GM21390 (cell line): ENCODE measurements around the gene MEG3.

Experiments used
- ATAC-seq: cut with Tn5 transposase; IDR thresholded peaks from one replicate; pipeline ENCODE4 v1.9.1; 2021; ENCODE audit not compliant: unreplicated experiment

Gene MEG3

GRCh38 chr14:100862277-100862676 lies 36.4 kb downstream of the MEG3 start:
- ATAC-seq: no peak

DNA sequence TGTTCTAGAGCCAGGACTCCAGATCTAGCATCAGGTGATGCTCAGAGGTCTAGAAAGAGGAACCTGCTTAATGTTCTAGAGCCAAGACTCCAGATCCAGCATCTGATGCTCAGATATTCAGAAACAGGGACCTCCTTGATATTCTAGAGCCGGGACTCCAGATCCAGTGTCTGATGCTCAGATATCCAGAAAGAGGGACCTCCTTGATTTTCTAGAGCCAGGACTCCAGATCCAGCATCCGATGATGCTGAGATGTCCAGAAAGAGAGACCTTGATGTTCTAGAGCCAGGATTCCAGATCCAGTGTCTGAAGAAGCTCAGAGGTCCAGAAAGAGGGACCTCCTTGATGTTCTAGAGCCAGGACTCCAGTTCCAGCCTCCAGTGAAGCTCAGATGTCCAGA lies 36.9 kb downstream of the MEG3 start:
- no peak for ATAC-seq

DNA sequence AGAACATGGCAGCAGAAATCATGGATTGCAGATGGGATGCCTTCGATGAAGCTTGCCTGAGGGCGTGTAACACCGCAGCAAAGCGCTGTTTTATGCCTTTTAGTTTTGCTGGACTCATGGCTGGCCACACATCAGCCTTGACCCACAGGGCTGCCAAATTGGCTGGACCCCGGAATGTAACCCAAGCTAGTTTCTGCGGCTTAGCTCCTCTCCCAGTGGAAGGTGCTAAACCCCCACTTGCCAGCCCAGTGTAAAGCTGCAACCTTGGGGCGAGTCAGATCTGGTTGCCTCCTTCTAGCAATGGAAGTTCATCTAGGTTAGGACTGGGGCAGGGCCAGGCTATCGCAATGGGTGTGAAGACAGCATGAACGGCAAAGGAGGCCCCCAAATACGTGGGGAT lies 38.3 kb downstream of the MEG3 start:
- no peak for ATAC-seq

DNA sequence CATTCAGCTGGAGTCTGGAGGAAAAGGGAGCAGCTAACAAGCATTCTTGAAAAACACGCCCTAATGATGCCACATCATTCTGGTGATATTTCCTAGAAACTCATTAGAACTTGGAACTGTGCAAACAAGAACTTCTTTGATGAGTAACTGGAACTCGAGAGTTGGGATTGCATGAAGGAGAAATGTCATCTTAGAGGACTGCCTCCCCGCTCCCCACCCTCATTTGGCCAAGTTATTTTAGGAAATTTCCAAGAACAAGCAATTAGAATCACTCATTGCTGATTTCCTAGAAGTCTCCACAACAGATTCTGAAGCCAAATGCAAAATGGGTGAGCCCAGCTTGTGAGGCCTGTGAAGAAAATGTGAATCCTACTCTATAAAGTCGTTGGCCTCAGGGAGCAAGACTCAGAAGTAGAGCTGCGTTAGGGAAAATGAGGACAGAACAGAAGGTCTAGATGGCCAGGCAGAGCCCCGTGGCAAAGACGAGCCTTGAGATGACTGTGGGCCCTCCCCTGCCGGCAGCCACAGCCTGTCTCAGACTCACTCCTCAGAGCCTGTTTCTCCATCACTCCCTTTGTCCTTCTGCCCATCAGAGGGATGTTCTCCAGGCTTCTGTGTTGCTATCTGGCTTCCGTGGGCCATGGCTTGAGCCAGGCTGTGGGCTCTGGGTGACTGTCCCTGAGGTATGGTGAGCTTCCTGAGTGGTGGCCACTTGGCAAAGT lies 39.2 kb downstream of the MEG3 start:
- no peak for ATAC-seq

GRCh38 chr14:100865682-100866591 lies 40.0 kb downstream of the MEG3 start:
- ATAC-seq: no peak

DNA sequence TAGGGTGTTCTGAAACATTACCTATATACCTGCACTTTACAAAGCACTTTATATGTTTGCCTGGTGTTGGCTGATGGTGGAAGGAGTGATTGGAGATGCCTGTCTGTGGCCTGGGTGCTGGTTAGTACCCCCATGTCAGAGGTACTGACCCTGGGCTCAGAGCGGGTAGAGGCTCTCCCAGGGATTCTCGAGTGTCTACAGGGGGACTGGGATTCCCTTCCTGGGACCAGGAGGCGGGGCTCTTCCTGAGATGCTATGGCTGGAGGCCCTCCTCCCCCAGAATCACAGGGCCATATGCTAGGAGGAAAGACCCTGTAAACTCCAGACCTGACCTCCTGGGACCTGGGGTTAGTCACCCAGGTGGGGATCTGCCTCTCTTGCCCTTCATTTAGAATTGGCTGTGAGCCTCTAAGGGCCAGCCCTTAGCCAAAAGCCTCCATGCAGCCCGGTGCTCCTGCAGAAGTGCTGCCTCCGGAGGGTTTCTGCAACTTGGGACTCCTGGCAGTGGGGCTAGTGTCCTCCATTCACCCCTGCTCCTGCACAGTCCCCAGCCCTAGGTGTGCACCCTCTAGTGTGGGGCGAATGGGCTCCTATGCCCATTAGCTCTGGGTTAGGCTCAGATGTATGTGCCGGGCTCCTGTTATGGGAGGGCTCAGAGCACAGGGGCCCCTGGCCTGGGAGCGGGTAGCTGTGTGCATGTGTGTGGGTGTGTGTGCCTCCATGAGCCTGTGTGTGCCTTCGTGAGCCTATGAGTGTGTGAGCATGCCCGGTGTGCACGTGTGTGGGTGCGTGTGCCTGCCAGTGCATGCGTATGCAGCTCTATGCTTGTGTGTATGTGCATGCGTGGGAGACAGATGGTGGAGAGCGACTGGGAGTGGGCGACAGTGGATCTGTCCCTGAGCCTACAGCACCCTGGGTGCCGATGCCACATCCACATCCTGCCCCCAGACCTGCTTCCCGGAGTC lies 41.0 kb downstream of the MEG3 start:
- ATAC-seq: no peak

DNA sequence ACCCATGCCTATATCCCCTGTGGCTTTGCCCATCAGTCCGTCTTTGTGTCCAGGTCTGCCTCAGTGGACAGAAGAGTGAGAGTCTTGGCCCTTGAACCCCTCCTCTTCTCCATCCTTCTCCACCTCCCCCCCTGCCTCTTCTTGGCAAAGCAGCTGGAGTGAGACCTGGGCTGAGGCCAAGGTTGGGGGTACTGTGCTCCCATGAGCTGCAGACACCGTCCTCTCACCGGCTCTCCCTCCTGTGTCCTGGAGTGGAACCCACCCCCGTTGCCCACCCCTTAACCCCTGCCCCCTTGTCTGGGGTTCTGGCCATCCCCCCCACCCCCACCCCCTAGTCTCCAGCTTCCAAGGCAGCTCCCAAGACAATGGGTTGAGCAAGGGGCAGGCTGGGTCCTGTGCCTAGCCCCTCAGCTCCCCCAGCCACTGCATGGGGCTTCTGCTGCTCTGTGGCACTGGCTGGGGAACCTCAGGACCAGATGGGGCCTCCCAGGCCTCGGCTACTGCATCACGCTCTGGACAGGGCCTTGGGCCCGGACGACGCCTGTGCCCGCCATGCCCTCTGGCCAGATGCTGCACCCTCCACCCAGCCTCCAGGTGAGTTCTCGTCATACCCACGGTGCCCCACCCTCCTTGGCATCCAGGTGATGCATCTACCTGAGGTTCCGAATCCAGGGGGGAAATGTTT lies 41.9 kb downstream of the MEG3 start:
- ATAC-seq: no peak

DNA sequence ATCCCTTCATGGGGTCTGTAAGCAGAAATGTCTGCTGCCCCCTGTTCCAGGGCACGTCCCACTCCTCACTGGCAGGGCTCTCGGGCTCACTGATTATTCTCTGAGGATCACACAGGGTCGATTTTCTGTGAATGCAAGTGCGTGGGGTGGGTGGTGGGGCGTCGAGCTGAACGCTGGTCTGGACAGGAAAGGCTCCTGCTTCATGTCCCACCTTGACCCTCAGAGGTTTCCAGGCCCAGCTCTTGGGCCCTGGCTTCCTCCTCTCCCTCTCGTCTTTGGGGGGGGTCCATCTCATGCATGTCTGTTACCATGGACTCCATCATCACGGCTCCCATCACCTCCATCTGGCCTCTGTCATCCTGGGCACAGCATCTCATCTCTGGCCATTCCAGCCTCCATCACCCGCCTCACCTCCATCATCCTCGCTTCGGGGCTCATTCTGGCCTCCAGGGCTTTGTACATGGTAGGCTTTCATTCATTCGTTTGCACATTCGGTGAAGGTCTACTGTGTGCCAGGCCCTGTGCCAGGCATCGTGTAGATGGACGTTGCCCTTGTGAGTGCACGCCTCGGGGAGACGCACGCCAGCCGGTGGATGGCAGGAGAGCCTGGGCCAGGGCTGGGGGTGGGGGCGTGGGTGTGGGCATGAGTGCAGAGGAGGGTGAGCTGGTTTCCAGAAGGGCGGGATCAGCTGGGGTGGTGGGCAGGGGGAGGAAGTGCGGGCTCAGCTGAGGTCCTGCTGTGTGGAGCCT lies 42.9 kb downstream of the MEG3 start:
- ATAC-seq: no peak

DNA sequence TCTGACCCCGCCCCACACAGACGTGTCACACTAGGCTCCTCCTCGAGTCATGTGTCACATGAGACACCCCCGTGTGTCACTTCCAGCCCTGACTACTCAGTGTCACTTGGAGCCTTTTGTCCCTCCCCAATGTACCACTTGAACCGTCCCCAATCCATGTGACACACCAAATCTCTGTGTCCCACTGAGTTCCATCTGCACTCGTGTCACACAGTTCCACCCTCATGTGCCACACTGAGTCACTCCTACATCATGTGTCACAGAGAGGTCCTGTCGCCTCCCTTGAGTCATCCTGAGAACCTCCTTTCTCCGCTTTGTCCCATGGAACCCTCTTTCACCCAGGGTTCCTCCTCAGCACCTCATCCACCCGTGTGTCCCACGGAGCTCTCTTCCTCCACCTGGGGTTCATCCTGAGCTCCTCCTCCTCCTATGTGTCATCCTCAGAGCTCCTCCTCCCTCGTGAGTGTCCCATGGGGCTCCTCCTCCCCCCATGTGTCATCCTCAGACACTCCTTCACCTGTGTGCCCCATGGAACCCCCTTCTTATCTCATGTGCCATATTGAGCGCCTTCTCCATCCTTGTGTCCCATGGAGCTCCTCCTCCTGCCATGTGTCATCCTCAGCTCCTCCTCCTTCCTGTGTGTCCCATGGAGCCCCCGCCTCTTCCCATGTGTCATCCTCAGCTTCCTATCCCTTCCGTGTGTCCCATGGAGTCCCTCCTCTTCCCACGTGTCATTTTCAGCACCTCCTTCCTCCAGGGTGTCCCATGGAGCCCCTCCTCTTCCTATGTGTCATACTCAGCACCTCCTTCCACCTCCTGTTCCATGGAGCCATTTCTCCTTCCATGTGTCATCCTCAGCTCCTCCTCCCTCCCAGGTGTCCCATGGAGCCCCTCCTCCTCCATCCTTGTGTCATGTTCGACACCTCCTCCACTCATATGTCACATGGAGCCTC lies 45.6 kb downstream of the MEG3 start:
- ATAC-seq: no peak

DNA sequence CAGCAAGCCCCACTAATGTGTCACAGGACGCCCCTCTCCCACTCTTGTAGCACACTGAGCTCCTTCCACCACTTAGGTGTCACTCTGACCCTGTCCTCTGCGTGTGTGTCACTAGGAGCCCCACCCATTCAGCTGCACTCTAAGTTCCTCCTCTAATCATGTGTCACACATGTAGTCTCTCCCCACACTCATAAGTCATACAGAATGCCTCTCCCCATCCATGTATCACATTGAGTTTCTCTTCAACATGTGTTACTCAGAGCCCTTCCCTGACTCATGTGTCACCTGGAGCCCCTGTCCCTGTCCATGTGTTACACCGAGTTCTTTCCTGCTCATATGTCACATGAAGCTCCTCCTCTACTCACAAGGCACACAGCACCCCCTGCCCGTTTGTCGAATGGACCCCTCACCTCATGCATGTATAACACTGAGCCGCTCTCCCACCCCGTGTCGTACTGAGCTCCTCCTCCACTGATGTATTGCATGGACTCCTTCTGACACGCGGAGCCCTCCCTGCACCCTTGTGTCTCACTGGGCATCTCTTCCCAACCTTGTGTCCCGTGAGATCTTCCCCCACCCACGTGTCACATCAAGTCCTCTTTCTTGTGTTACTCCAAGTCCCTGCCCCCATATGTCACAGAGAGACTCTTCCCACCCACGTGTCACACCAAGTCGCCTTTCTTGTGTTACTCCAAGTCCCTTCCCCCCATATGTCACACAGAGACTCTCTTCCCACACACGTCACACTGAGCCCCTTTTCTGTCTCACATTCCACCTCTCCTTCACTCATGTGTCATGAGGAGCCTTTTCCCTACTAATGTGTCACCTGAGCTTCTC lies 46.6 kb downstream of the MEG3 start:
- no peak for ATAC-seq

- ATAC-seq: no peak
These were observed 47.2 kb downstream of the MEG3 start for GRCh38 chr14:100873096-100873482.

DNA sequence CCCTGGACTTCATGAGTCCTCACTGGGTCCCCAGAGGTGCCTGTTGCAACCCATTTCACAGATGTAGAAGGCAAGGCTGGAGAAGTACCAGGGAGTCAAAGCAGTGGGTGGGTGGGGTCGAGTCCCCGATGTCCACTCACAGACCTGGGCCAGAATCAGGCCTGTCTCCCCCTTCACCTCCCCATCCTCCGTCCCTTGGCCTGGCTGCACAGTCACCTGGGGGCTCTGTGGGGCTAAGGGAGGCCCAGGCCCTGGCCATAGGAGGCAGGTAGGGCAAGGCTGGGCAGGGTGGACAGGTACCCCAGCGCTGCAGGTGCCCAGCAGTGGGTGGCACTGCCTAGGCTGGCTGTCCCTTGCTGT lies 48.1 kb downstream of the MEG3 start:
- ATAC-seq: no peak

DNA sequence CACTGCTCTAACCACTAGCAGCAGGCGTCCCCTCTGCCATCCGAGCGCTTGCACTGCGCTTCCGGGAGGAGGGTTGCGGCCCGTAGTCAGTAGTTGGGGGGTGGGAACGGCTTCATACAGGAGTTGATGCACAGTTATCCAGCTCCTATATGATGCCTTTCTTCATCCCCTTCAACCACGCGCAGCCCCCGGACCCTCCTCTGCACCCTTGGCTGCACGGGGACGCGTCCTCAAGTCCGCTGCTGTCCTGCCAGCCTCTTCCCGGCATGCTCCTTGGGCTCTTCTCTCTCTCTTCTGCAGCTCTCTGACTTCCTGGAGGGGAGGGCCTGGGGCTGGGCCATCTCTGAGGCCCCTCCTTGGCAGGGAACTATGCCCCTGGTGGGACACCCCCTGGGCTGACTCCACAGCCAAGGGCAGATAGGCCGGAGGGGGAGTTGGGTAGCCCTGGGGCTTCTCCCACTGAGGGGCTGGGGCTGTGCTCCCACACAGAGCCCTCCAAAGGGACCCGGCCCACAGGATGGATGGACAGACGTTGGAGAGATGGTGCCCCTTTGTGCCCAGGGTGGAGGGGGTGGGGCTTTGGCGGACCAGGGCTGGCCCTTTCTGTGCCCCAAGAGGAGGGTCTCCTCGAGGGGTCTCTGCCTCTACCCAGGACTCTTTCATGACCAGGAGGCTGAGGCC lies 48.6 kb downstream of the MEG3 start:
- no peak for ATAC-seq

DNA sequence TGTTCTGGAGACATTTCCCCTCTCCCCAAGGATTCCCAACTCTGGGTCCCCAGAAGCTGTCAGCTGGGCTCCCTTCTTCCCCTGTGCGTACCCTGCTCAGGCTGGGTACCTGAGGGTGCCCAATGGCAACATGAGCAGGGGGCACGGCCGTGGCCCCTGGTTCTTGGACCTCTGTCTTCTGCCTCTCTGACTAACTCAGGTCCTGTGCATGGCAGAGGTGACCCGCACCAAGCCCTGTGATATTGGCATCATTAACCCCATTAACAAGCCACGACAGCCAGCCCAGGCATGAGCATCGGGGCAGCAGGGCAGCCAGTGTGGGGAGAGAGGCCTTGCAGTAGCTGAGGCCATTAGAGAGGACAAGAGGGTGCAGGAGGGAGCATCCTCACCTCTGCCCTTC lies 49.2 kb downstream of the MEG3 start:
- no peak for ATAC-seq

- ATAC-seq: no peak
These were observed 50.1 kb downstream of the MEG3 start for GRCh38 chr14:100875861-100876590.

DNA sequence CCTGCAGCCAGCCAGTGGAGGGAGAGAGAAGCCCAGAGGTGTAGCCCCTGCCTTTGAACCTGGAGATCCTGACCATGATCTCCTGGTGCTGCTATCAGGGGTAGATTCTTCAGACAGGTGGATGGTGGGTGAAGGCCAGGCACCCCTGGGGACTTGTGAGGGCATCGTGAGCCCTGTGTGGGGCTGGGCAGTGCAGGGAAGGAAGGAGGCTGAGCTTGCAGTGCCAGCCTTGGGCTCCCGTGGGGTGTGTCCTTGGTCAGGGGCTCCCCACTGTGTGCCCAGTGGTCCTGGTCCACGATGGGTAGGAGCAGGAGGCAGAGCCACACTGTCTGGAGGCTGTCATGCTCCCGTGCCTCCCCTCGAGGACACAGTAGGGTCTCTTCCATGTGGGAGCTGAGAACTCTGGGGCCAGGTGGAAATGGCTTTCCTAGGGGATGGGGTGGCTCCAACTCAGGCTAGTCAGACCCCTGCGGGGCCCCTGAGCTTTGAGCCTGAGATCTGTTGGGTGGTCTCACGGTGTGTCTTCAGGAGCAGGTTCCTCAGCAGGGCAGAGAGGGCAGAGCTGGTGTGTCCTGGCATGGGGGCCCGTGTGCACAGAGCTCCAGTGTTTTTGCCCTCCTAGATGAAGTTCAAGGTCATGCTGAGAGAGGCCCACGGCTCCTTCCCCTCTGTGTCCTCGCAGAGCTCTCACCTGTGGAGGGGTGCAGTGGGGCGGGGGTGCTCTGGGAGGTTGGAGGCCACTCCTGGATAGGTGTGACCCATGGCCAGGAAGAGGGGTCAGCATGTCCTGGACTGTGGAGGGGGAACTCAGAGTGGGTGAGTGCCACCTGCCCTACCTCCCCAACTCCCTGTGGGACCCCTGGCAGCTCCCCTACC lies 52.6 kb downstream of the MEG3 start:
- no peak for ATAC-seq
